T-helper 17 cell (primary cell): ENCODE results near the gene TLE7. TPM values are rescaled to one million over a fixed set of nuclear protein-coding genes. Genes with fewer than 3 reads are reported as not detected.

Experiments used
- total RNA-seq, 4 donors: library from RNA in 2 of 4; stranded (reverse) in 2 of 4; gene quantifications; one replicate each; pipeline ENCODE4 v1.2.3 and lab custom pipeline; 2022 to 2026

The TLE7 gene
- total RNA-seq, 2 donors from 2014 or later = not detected

Other genes with a start within 250 kb of the TLE7 start
- gene HYDIN, start 211.3 kb downstream of the TLE7 start, total RNA-seq = not detected
- 10 to 100 TPM in 1 of 2 donors, 1 to 10 TPM in 1; 8.4 to 10.4 TPM for gene CMTR2, start 152.7 kb downstream of the TLE7 start, total RNA-seq
- gene CALB2, start 83.3 kb downstream of the TLE7 start, total RNA-seq = not detected
- gene ZNF23, start 20.2 kb upstream of the TLE7 start, total RNA-seq = 10 to 100 TPM in 1 of 2 donors, 1 to 10 TPM in 1; 7.4 to 10.5 TPM
- 1 to 10 TPM; 5.1 to 6.3 TPM for gene ZNF19, start 47.3 kb upstream of the TLE7 start, total RNA-seq
- not detected for gene CHST4, start 84.4 kb upstream of the TLE7 start, total RNA-seq
- not detected for gene TAT, start 135.0 kb upstream of the TLE7 start, total RNA-seq
- not detected for gene MARVELD3, start 184.1 kb upstream of the TLE7 start, total RNA-seq